OCI-LY1 (cell line): ENCODE results near the gene CEL.
A peak's percentile ranks its signal among the peaks of the same experiment; 100 is the strongest.

ENCODE experiments used
- H2AFZ ChIP-seq: fragments of 200-600 bp; sonication (generic), shearing (Covaris generic); 2 replicates; pipeline ENCODE4 v1.6.0; 2014; ENCODE audit warnings: antibody characterized with exemption, mild to moderate bottlenecking, low read length
- H3F3A ChIP-seq: fragments of 200-600 bp; sonication (generic), shearing (Covaris generic); 2 replicates; pipeline ENCODE4 v1.6.0; 2014; ENCODE audit warnings: mild to moderate bottlenecking, antibody characterized with exemption, low read length, moderate library complexity; ENCODE audit not compliant: insufficient read depth
- H3K27ac ChIP-seq: fragments of 200-600 bp; sonication (generic); 2 replicates; pipeline ENCODE4 v1.5.1; 2014; ENCODE audit warnings: low read length, mixed run types, mild to moderate bottlenecking, low read depth; ENCODE audit not compliant: poor library complexity, severe bottlenecking
- H3K27me3 ChIP-seq: fragments of 200-600 bp; sonication (generic); 2 replicates; pipeline ENCODE4 v1.6.0; 2014; ENCODE audit warnings: antibody characterized with exemption, mild to moderate bottlenecking, low read length, moderate library complexity; ENCODE audit not compliant: insufficient read depth
- H3K36me3 ChIP-seq: fragments of 200-600 bp; sonication (generic); 2 replicates; pipeline ENCODE4 v1.6.1; 2014; ENCODE audit warnings: mild to moderate bottlenecking, antibody characterized with exemption, low read length, moderate library complexity, mixed read lengths; ENCODE audit not compliant: insufficient read depth
- H3K4me1 ChIP-seq: fragments of 200-600 bp; sonication (generic); 2 replicates; pipeline ENCODE4 v1.5.1; 2014; ENCODE audit warnings: mild to moderate bottlenecking, low read length, moderate library complexity; ENCODE audit not compliant: insufficient read depth, severe bottlenecking
- H3K4me2 ChIP-seq: fragments of 200-600 bp; sonication (generic), shearing (Covaris generic); 2 replicates; pipeline ENCODE4 v1.6.1; 2014; ENCODE audit warnings: low read length
- H3K4me3 ChIP-seq: fragments of 200-600 bp; sonication (generic); 2 replicates; pipeline ENCODE4 v1.5.1; 2014; ENCODE audit warnings: low read length, low read depth, mild to moderate bottlenecking, mixed read lengths; ENCODE audit not compliant: poor library complexity, severe bottlenecking
- H3K79me2 ChIP-seq: fragments of 200-600 bp; shearing (Covaris generic); 2 replicates; pipeline ENCODE4 v1.6.1; 2016; ENCODE audit warnings: mixed run types, low read length, mixed read lengths; ENCODE audit not compliant: insufficient read depth
- H3K9ac ChIP-seq: fragments of 200-600 bp; sonication (generic), shearing (Covaris generic); 2 replicates; pipeline ENCODE4 v1.6.1; 2014; ENCODE audit warnings: mild to moderate bottlenecking, low read length, mixed read lengths
- H3K9me2 ChIP-seq: fragments of 200-600 bp; sonication (generic), shearing (Covaris generic); 2 replicates; pipeline ENCODE4 v1.6.1; 2014; ENCODE audit warnings: low read depth, mild to moderate bottlenecking, low read length, mixed read lengths
- H3K9me3 ChIP-seq: fragments of 200-600 bp; shearing (Covaris generic); 2 replicates; pipeline ENCODE4 v1.6.1; 2014; ENCODE audit warnings: low read length, mixed read lengths
- H4K20me1 ChIP-seq: fragments of 200-600 bp; sonication (generic), shearing (Covaris generic); 2 replicates; pipeline ENCODE4 v1.6.0; 2016; ENCODE audit warnings: mild to moderate bottlenecking, low read length; ENCODE audit not compliant: insufficient read depth
- EZH2 ChIP-seq: fragments of 200-600 bp; sonication (generic), shearing (Covaris generic); IDR thresholded peaks from 2 replicates; pipeline ENCODE4 v1.8.0; 2017; ENCODE audit warnings: borderline replicate concordance, mixed run types, mild to moderate bottlenecking, antibody characterized with exemption, low read length, moderate library complexity, mixed read lengths
- TF ChIP-seq, protein P1 (sequence below): fragments of 200-600 bp; sonication (generic), shearing (Covaris generic); IDR thresholded peaks from 2 replicates; pipeline ENCODE4 v1.5.1; 2017; ENCODE audit warnings: mild to moderate bottlenecking, antibody characterized with exemption, low read length, moderate library complexity, mixed read lengths

CEL gene

DNA sequence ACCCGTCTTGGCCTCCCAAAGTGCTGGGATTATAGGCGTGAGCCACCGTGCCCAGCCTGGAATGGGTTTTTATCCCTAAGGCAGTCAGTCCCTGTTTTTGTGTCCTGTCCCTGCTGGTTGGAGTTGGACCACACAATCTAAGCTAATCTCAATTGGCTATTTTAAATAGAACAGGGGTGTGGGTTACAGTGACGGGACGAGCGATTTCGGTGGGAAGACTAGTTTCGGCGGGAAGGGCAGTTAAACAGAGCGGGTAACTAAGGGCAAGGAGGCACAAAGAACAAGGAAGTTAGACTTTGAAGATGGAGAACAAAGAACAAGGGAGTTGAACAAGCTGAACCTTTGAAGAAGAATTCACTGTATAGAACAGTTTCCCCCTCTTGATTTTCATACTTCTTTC lies 29.6 kb upstream of the CEL start:
- no peaks in the 10 kb centered on the region for H3K9me3 ChIP-seq
- H2AFZ ChIP-seq, result no peak overlapping the region
- peak overlapping the region; percentile 93 for H3K4me3 ChIP-seq
- H3K9me2 ChIP-seq, result no peaks in the 10 kb centered on the region
- H3K4me1 ChIP-seq, result peaks cover 22% of the 10 kb centered on the region
- no peaks in the 10 kb centered on the region for H3K27me3 ChIP-seq
- H4K20me1 ChIP-seq, result no peaks in the 10 kb centered on the region
- H3K4me2 ChIP-seq, result peak overlapping the region; percentile 46
- H3K9ac ChIP-seq, result no peak overlapping the region
- no peaks in the 10 kb centered on the region for H3F3A ChIP-seq
- TF ChIP-seq EZH2, result no peak
- TF ChIP-seq, protein P1, sequence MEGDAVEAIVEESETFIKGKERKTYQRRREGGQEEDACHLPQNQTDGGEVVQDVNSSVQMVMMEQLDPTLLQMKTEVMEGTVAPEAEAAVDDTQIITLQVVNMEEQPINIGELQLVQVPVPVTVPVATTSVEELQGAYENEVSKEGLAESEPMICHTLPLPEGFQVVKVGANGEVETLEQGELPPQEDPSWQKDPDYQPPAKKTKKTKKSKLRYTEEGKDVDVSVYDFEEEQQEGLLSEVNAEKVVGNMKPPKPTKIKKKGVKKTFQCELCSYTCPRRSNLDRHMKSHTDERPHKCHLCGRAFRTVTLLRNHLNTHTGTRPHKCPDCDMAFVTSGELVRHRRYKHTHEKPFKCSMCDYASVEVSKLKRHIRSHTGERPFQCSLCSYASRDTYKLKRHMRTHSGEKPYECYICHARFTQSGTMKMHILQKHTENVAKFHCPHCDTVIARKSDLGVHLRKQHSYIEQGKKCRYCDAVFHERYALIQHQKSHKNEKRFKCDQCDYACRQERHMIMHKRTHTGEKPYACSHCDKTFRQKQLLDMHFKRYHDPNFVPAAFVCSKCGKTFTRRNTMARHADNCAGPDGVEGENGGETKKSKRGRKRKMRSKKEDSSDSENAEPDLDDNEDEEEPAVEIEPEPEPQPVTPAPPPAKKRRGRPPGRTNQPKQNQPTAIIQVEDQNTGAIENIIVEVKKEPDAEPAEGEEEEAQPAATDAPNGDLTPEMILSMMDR, result no peak
- H3K27ac ChIP-seq, result no peak overlapping the region
- H3K36me3 ChIP-seq, result peaks cover 23% of the 10 kb centered on the region; the same call in 1 of the 2 replicates
- H3K79me2 ChIP-seq, result peaks cover 43% of the 10 kb centered on the region

DNA sequence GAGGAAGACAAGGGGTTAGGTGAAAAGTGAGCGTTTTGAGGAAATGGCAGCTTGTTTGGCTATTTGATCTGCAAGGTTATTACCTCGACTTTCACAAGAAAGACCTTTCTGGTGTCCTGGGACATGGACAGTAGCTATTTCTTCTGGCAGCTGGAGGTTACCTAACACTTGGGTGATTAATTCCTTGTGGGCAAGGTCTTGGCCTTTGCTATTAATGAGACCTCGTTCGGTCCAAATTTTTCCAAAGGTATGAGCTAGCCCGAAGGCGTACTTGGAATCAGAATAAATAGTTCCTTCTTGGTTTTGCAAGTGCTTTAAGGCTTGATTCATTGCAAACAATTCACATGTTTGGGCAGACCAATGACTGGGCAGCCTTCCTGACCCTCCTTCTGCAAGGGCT lies 26.1 kb upstream of the CEL start:
- Histone ChIP-seq H3K79me2 (peaks cover 50% of the 10 kb centered on the region), H3K4me3 (no peak overlapping the region), H3F3A (no peaks in the 10 kb centered on the region), H2AFZ (no peak overlapping the region), H3K27me3 (no peaks in the 10 kb centered on the region), H3K4me2 (no peak overlapping the region), H4K20me1 (no peaks in the 10 kb centered on the region), H3K4me1 (peaks cover 14% of the 10 kb centered on the region), H3K36me3 (peaks cover 34% of the 10 kb centered on the region; the same call in 1 of the 2 replicates), H3K9me2 (no peaks in the 10 kb centered on the region), H3K27ac (no peak overlapping the region), H3K9me3 (no peaks in the 10 kb centered on the region), H3K9ac (no peak overlapping the region)
- no peak for TF ChIP-seq EZH2
- TF ChIP-seq, protein P1, result no peak

DNA sequence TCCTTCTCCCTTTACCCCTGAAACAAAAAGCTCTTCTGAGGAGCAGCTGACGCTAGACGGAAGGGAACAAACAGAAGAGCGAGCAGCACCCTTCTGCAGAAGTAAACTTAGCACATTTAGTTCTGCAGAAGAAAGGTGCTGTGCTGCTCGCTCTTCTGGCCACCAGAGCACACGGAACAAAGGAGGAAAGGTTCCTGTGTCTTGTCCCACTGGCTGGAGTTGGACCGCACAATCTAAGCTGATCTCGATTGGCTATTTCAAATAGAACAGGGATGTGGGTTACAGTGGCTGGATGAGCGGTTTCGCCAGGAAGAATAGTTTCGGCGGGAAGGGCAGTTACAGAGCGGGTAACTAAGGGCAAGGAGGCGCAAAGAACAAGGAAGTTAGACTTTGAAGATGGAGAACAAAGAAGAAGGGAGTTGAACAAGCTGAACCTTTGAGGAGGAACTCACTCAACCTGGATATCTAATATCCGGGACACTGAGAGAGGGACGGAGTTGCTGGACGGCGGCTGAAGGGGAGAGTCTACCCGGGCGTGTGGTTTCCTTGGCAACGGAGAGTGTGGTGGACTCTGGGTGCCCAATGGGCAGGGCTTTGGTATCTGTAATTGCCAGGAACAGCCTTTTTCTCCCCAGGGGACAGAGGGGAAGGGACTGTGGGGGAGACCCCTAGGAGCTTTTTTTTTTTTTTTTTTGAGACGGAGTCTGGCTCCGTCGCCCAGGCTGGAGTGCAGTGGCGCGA lies 23.8 kb upstream of the CEL start:
- Histone ChIP-seq H2AFZ (no peak overlapping the region), H3K27me3 (no peaks in the 10 kb centered on the region), H3K9me3 (no peaks in the 10 kb centered on the region), H3F3A (no peaks in the 10 kb centered on the region), H4K20me1 (no peaks in the 10 kb centered on the region), H3K4me2 (no peak overlapping the region), H3K27ac (no peak overlapping the region), H3K4me3 (no peak overlapping the region), H3K4me1 (no peaks in the 10 kb centered on the region), H3K36me3 (peaks cover 48% of the 10 kb centered on the region; the same call in 1 of the 2 replicates), H3K79me2 (peaks cover 31% of the 10 kb centered on the region), H3K9ac (no peak overlapping the region), H3K9me2 (no peaks in the 10 kb centered on the region)
- no peak for TF ChIP-seq EZH2
- TF ChIP-seq, protein P1, result no peak
